GM19099 (cell line): ENCODE results near the gene OR4D1.

Experiments
- POLR2A ChIP-seq: IDR thresholded peaks from 3 replicates; pipeline ENCODE4 v1.6.1; 2011; ENCODE audit warnings: low read depth; ENCODE audit not compliant: insufficient read length; ENCODE audit errors: extremely low read depth

The OR4D1 gene

DNA sequence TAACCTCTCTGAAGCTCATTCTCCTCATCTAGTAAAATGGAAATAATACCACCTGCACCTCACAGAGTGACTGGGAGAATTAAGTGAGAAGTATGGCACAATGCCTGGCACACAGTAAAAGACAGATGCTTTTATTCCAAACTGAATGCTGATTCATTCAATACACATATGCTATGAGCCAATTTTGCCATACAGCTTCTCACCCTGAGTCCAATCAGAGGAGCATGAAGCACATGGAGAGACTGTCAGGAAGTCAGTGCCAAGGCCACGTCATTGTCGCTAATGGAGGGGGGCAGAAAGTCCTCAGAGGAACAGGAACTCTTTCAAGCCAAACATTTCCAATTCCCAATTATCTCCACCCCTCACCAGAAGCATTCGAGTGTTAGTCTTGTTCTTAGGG, 59.3 kb downstream of the OR4D1 start:
- no peak for TF ChIP-seq POLR2A

DNA sequence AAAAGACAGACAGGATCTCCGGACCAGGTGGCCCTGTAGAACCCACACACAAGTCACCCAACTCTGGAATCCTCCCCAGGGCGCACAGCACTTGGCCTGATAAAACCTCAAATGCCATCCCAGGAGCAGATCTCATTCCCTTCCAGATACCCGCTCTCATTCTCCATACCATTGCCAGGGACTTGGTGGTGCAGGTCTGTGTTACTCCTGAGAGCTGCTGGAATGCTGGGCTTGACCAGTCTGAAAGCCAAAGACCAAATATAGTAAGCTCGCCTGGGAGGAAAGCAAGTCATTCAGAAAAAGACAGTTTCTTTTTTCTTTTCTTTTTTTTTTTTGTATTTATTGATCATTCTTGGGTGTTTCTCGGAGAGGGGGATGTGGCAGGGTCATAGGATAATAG, 60.2 kb downstream of the OR4D1 start:
- no peak for TF ChIP-seq POLR2A
